Right lobe of liver (tissue), 4 donors: ENCODE data around the gene SLC9A3.

ENCODE experiments used
- POLR2A ChIP-seq: fragments of 450-650 bp; IDR thresholded peaks from one replicate; pipeline ENCODE4 v1.6.1; 2017; ENCODE audit warnings: antibody characterized with exemption, mild to moderate bottlenecking
- TF ChIP-seq, protein P1 (sequence below), 4 donors: fragments of 200-600 bp in 3 of 4; fragments of 450-650 bp in 1 of 4; IDR thresholded peaks; one replicate each; pipeline versions ENCODE4 v1.5.1 to v1.8.0; 2016 to 2022; ENCODE audit warnings: antibody characterized with exemption in 4 of 4, mild to moderate bottlenecking in 2 of 4
- donor health status: DM: no; HTN: no; CAD: no.
- donor health status: DM: no; HTN: no; CAD: no.
- donor health status: DM: no; HTN: yes; CAD: no.

DNA sequence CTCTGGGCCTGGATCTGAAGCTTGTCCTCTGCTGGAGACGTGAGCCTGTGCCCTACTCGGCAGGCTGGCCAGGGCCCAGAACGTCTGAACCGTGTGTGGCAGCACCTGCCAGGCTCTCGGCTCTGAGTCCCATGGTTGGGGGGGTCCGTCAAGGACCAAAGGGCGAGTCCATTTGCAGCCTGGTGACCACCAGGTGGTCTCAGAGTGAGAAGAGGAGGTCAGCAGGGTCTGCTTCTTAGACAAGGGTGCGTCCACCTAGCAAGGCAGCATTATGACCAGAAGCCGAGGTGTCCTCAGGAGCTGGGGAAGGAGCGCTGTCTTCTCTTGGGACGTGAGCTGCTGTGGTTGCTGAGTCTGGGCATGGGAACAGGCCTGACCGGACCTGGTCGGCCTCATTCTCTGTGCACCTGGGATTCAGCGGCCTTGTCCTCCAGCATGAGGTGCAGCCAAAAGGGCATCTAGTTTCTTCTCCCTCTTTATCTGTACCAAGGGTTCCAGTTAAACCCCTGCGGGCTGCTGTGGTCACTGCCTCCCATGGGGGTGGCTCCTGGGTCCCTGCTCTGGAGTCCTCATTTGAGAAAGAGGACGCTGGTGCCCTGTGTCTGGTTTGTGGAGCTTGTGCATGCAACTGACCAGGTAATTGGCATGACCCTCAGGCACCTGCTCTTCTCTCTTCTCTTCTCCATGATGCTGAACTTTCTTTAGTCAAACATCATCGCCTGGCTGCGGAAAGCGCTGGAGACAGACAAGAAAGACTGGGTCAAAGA, 66.9 kb downstream of the SLC9A3 start:
- TF ChIP-seq, protein P1, sequence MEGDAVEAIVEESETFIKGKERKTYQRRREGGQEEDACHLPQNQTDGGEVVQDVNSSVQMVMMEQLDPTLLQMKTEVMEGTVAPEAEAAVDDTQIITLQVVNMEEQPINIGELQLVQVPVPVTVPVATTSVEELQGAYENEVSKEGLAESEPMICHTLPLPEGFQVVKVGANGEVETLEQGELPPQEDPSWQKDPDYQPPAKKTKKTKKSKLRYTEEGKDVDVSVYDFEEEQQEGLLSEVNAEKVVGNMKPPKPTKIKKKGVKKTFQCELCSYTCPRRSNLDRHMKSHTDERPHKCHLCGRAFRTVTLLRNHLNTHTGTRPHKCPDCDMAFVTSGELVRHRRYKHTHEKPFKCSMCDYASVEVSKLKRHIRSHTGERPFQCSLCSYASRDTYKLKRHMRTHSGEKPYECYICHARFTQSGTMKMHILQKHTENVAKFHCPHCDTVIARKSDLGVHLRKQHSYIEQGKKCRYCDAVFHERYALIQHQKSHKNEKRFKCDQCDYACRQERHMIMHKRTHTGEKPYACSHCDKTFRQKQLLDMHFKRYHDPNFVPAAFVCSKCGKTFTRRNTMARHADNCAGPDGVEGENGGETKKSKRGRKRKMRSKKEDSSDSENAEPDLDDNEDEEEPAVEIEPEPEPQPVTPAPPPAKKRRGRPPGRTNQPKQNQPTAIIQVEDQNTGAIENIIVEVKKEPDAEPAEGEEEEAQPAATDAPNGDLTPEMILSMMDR (IDR thresholded peaks at IDR 0.05): no peak
- TF ChIP-seq POLR2A: no peak
